ENCODE measurements around the gene CEACAM21. TPM values are rescaled to one million over a fixed set of nuclear protein-coding genes. Genes with fewer than 3 reads are reported as not detected.

Gene CEACAM21
- total RNA-seq, 6 donors from 2014 or later: 2.3 to 22.4 (median 16.3) TPM

GRCh38 chr19:41597600-41598041 is 21.7 kb downstream of the CEACAM21 start:
- no peaks in the 10 kb centered on the region for H3K27me3 ChIP-seq
- H3K9me3 ChIP-seq: no peaks in the 10 kb centered on the region
- H3K27ac ChIP-seq: no peak overlapping the region
- DNase-seq: peak in 1 of 2 donors; percentile 79
- no peaks in the 10 kb centered on the region for H3K36me3 ChIP-seq
- H3K4me3 ChIP-seq: no peak overlapping the region
- H3K4me1 ChIP-seq: peaks cover 0 to 6% (median 2%) of the 10 kb centered on the region in 4 donors
- TF ChIP-seq, protein P1, sequence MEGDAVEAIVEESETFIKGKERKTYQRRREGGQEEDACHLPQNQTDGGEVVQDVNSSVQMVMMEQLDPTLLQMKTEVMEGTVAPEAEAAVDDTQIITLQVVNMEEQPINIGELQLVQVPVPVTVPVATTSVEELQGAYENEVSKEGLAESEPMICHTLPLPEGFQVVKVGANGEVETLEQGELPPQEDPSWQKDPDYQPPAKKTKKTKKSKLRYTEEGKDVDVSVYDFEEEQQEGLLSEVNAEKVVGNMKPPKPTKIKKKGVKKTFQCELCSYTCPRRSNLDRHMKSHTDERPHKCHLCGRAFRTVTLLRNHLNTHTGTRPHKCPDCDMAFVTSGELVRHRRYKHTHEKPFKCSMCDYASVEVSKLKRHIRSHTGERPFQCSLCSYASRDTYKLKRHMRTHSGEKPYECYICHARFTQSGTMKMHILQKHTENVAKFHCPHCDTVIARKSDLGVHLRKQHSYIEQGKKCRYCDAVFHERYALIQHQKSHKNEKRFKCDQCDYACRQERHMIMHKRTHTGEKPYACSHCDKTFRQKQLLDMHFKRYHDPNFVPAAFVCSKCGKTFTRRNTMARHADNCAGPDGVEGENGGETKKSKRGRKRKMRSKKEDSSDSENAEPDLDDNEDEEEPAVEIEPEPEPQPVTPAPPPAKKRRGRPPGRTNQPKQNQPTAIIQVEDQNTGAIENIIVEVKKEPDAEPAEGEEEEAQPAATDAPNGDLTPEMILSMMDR (IDR thresholded peaks at IDR 0.05): peak; percentile 77 to 90 (median 87)
- no peak for TF ChIP-seq POLR2AphosphoS5 (IDR thresholded peaks at IDR 0.05)
- peak; percentile 83 to 86 for ATAC-seq (ENCODE audit: low FRiP score in 2 of 2)
- 8% methylated on average over 10 of the region's 10 CpGs for WGBS, 2 donors

DNA sequence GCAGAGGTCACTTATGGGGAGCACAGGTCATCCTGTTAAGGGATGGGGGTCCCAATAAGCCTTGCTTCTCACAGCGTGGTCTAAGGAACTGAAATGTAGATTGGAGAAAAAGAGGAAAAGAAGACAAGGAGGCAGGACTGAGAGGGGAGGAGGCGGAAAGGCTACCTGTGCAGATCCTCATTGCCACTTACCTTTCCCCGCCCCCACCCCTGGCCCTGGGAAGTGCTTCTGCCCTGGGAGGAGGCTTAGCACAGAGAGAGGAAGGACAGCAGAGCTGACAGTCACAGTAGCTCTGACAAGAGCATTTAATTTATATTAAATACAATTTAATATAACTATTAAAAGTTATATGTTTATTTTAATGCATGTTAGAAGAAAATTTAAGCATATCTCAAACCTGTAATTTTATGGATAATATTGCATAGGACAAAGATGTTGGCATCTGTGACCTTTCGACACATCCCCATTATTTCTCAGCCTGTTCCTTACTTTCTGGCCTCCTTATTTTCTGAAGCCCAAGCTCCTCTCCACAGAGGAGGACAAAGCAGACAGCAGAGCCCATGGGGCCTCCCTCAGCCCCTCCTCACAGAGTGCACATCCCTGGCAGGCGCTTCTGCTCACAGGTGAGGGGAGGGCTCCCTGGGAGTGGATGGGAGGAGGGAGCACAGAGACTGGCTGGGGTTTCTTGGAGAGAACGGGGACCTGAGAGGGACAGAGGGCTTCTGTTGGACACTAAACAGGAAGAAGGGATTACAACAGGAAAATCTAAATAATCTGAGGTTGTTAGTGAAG is 23.4 kb downstream of the CEACAM21 start:
- ATAC-seq (ENCODE audit: low FRiP score in 2 of 2) (no peak), DNase-seq (no peak)
- WGBS, 2 donors: 47% methylated on average over 6 of the region's 6 CpGs
- no peak overlapping the region for H3K27ac ChIP-seq
- no peak overlapping the region for H3K4me3 ChIP-seq
- no peaks in the 10 kb centered on the region for H3K27me3 ChIP-seq
- H3K9me3 ChIP-seq: no peaks in the 10 kb centered on the region
- no peak for TF ChIP-seq POLR2A (IDR thresholded peaks at IDR 0.05)
- TF ChIP-seq, protein P1 (IDR thresholded peaks at IDR 0.05): no peak
- TF ChIP-seq EP300 (IDR thresholded peaks at IDR 0.05): no peak
- no peak for TF ChIP-seq POLR2AphosphoS5 (IDR thresholded peaks at IDR 0.05)
- peaks cover 0 to 6% (median 2%) of the 10 kb centered on the region in 4 donors for H3K4me1 ChIP-seq
- no peaks in the 10 kb centered on the region for H3K36me3 ChIP-seq

- Histone ChIP-seq H3K4me3 (no peak overlapping the region), H3K27ac (no peak overlapping the region), H3K36me3 (no peaks in the 10 kb centered on the region), H3K4me1 (peaks cover 0 to 6% (median 2%) of the 10 kb centered on the region in 4 donors), H3K27me3 (no peaks in the 10 kb centered on the region), H3K9me3 (no peaks in the 10 kb centered on the region)
- ATAC-seq (ENCODE audit: low FRiP score in 2 of 2): no peak
- TF ChIP-seq, protein P1 (IDR thresholded peaks at IDR 0.05): no peak
- TF ChIP-seq POLR2AphosphoS5 (IDR thresholded peaks at IDR 0.05): no peak
- TF ChIP-seq POLR2A (IDR thresholded peaks at IDR 0.05): no peak
- no peak for TF ChIP-seq EP300 (IDR thresholded peaks at IDR 0.05)
- 59 to 83% methylated on average over 1 to 4 of the region's 4 CpGs for WGBS, 2 donors
- no peak for DNase-seq
These were observed 25.8 kb downstream of the CEACAM21 start for GRCh38 chr19:41601771-41602170.

DNA sequence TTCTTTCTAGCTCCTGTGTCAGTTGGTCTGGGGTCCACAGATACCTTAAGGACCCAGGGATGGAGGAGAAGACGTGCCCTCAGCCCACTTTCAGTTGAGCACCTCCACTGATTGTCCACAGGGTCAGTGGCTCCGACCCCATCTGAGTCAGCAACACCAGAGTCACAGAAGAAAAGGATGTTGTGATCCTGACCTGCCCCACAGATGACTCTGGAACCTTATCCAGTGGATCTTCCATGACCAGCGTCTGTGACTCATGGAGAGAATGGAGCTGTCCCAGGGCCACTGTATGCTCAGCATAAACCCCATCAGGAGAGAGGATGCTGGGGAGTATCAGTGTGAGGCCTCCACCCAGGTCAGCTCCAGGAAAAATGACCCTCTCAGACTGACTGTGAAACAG is 28.9 kb downstream of the CEACAM21 start:
- ATAC-seq (ENCODE audit: low FRiP score in 2 of 2) (no peak), DNase-seq (no peak)
- TF ChIP-seq EP300 (IDR thresholded peaks at IDR 0.05) (no peak), POLR2A (IDR thresholded peaks at IDR 0.05) (no peak)
- 49 to 73% methylated on average over 3 of the region's 3 CpGs for WGBS, 2 donors
- no peak overlapping the region for H3K4me3 ChIP-seq
- H3K4me1 ChIP-seq: no peaks in the 10 kb centered on the region
- no peak overlapping the region for H3K27ac ChIP-seq
- H3K27me3 ChIP-seq: no peaks in the 10 kb centered on the region
- H3K9me3 ChIP-seq: no peaks in the 10 kb centered on the region
- H3K36me3 ChIP-seq: no peaks in the 10 kb centered on the region

GRCh38 chr19:41606215-41606837 is 30.4 kb downstream of the CEACAM21 start:
- no peak for TF ChIP-seq EP300 (IDR thresholded peaks at IDR 0.05)
- TF ChIP-seq POLR2A (IDR thresholded peaks at IDR 0.05): no peak
- no peak for TF ChIP-seq POLR2AphosphoS5 (IDR thresholded peaks at IDR 0.05)
- TF ChIP-seq, protein P1 (IDR thresholded peaks at IDR 0.05): no peak
- DNase-seq (no peak), ATAC-seq (ENCODE audit: low FRiP score in 2 of 2) (peak in 1 of 2 donors; percentile 14)
- 73 to 88% methylated on average over 2 to 5 of the region's 5 CpGs for WGBS, 2 donors
- no peaks in the 10 kb centered on the region for H3K36me3 ChIP-seq
- H3K27me3 ChIP-seq: no peaks in the 10 kb centered on the region
- no peak overlapping the region for H3K27ac ChIP-seq
- no peaks in the 10 kb centered on the region for H3K9me3 ChIP-seq
- H3K4me3 ChIP-seq: no peak overlapping the region
- no peaks in the 10 kb centered on the region for H3K4me1 ChIP-seq
